ENCODE data around the gene POP4.

The POP4 gene

DNA sequence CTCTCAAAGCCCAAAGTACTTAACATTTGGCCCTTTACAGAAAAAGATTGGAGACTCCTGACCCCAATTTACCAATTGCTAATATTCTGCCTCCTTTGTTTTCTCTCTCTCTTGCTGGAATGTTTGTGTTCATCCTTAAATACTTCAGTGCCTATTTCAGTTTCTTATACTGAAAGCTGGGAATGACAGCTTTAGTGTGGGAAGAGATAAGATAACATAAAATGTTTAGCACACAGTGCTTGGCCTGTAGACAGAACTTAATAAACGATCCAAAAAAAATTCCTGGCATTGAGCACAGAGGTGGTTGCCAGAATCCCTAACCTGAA is 56.2 kb downstream of the POP4 start:
- DNase-seq (ENCODE audit: low read depth in 3 of 3), result no peak

DNA sequence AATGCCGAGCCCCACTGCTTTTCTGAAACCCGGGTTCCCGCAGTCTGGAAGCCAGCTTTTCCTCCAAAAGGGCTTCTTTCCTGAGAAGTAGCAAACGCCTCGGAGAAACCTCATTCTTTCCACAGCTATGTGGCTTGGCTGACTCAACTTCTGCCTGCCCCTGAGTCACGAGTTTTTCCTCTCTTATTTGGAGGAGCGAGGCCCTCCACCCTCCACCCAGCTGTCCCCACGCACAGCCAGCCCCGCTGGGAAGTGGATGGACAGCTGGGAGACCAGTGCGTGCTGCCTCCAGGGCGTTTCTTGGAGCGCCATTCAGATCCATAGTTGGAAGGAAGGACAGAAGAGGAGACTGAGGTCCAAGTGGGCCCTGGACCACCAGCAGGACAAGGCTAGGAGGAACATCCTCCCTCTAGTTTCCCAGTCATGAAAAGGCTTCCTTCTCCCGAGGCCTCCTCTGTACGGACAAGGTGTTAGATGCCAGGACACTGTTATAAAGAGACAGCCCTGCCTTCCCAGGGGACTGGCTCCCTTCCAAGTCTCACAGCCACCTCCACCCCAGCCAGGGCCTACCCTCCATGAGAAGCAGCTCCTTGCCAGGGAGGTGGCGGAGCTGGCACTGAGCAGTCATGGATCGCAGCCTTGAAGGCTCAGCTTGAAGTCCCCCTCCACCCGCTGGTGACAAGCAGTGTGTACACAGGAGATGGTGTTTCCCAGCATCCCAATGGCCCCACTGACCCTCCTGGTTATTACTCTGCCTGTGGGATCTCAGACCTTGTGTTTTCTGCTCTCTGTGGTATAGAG is 56.7 kb downstream of the POP4 start:
- DNase-seq (ENCODE audit: low read depth in 3 of 3), result peak in 1 of 3 donors; percentile 34

DNA sequence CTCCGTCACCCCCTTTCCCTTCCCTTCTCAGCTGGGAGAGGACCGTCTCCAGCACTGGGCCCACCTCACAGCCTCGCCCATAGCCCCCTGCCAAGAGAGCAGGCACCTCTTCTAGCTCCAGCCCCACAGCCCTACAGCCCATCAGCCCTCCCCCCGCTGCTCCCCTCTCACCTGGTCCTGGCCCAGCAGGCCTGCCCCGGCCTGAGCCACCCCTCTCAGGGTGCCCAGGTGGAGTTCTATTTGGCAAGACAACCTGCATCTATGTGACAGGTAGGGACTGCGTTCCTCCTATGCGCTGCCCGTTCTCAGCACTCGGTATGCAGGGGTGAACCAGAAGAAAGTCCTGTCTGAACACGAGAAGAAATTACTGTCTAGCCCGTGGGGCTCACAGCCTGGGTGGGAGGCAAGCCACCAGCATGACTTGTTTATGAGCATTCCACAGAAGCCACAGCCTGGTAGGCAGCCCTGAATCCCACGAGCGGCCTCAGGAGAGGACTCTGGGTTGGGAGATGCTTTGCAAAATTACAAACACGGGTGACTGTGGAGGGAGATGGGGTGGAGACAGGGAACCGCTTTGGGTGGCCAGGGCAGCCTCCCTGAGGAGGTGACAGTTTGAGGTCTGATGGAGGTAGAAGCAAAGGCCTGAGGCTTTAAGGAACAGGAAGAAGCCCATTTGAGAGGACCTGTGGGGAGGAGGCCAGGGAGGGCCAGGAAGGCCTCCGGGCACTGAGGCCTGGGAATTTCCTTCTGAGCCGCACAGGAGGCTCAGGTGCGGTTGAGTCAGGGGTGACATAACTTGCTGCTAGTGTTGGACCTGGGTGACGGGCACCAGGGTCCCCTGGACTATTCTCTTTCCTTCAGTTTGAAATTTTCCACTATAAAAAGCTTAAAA is 58.0 kb downstream of the POP4 start:
- DNase-seq (ENCODE audit: low read depth in 3 of 3), result no peak

DNA sequence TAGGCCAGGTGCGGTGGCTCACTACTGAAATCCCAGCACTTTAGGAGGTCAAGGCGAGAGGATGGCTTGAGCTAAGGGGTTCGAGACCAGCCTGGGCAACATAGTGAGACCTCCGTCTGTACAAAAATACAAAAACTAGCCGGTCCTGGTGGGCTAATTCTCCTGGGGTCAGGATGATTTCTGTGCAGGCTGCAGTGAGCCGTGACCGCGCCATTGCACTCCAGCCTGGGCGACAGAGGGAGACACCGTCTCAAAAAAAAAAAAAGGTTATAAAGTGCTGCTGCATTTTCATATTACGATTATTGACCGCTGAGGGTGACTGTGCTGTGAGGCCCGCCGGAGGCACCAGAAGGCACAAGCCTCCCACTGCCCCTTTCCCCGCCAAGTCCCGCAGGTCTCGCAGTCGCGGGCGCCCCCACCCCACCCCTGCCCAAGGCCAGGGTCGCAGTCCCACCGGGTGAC is 58.7 kb downstream of the POP4 start:
- no peak for DNase-seq (ENCODE audit: low read depth in 3 of 3)

DNA sequence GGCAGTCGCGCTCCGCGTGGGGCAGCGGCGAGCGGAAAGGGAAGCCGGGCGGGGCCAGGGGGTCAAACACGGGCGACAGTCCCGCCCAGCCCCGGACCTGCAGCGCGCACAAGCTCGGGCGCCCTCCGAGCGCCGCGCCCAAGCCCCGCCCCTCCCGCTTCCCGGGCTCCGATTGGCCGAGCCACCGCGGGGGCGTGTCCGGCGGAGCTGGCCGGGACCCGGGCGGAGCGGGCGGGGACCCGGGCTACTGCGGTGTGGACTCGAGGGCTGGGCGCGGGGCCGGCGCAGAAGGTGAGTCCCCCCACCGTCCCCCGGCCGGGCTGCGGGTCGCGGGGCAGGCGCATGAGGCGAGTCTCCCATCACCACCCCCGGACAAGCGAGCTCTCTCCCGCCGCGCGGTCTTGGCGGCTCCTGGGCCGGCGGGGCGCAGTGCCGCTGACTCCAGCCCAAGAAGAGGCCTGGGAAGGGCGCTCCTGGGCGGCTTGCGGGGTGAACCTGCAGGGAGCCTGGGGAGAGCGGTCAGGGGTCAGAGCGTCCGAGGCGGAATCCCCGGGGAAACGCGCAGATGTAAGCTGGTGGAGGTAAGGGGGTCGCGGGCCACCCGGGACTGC is 59.2 kb downstream of the POP4 start, which contains the start of gene PLEKHF1:
TSS of gene PLEKHF1 (plus strand) at position 247 of the 611 bp plus-strand sequence. CDS start 8,379 bp downstream, outside the sequence.
- peak; percentile 66 to 86 (median 73) for DNase-seq (ENCODE audit: low read depth in 3 of 3)

DNA sequence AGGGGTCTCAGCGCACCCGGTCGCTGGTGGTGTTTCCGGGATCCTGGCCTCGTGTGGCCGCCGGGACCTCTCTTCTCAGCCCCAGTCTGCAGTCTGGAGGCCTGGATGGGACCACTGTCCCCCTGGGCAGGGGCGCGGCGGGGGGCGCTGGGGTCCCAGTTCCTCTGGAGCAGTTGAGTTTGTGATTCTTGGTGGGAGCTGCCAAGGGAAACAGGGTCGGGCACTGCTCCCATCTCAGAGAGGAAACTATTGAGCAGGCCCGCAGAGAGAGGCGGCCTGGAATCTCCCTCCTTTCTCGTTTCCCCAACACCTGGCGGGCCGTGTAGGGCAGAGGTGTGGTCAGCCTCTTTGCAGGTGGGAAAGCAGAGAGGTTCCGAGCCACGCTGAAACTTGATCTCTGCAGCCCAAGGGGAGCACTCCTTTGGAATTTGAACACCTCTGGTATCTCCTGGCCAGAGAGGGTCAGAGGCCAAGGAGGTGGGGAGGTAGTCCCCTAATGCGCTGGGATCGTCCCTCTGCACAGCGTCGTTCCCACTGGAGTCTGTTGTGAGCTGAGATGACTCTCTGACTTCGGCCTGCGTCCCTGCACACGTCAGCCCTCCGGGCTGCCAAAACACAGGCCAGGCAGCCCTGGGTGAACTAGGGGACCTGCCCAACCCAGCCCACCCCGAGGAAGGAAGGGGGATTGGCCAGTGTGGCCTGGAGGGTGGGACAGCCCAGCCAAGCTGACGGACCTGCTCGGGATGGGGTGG is 59.9 kb downstream of the POP4 start:
- DNase-seq (ENCODE audit: low read depth in 3 of 3), result no peak

Measured in stimulated activated CD4-positive, alpha-beta T cell treated with anti-CD3 and anti-CD28 coated beads, TNF-alpha, amount 100 ng/mL, for 48 hours (primary cell).